BE2C (cell line): ENCODE data around the gene ALPL.

Experiments
- DNase-seq: peaks from one replicate; pipeline ENCODE4 v3.0.0-alpha.2; 2020
- H3K27me3 ChIP-seq: fragments of 250-450 bp; sonication (Bioruptor Pico); 2 replicates; pipeline ENCODE4 v1.5.1; 2020; ENCODE audit warnings: mild to moderate bottlenecking
- H3K36me3 ChIP-seq: fragments of 250-450 bp; sonication (Bioruptor Pico); 2 replicates; pipeline ENCODE4 v1.5.1; 2020; ENCODE audit warnings: mild to moderate bottlenecking
- H3K4me1 ChIP-seq: fragments of 250-450 bp; sonication (Bioruptor Pico); 2 replicates; pipeline ENCODE4 v1.5.1; 2020
- H3K4me3 ChIP-seq: 2 replicates; pipeline ENCODE4 v1.5.1; 2011; ENCODE audit warnings: low read depth, low read length
- H3K9me3 ChIP-seq: fragments of 250-450 bp; sonication (Bioruptor Pico); 2 replicates; pipeline ENCODE4 v1.5.1; 2020
- TF ChIP-seq, protein P1 (sequence below): IDR thresholded peaks from 2 replicates; pipeline ENCODE4 v1.5.1; 2012; ENCODE audit warnings: mild to moderate bottlenecking, low read depth, low read length

Gene ALPL

DNA sequence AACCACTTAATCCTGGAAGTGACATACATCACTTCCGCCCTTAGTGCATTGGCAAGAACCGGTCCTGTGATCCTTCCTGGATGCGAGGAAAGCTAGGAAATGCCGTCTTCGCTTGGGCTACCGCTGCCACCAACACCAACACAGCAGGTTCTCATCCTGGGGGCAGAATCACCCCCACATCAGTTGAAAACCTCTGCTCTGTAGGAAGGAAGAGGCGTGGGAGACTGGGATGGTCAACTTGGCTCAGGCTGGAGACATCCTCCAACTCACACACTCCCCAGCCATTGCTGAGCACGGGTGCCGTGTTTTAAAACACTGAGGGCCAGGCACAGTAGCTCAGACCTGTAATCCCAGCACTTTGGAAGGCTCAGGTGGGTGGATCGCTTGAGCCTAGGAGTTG lies 74.9 kb downstream of the ALPL start:
- no peaks in the 10 kb centered on the region for H3K9me3 ChIP-seq
- TF ChIP-seq, protein P1, sequence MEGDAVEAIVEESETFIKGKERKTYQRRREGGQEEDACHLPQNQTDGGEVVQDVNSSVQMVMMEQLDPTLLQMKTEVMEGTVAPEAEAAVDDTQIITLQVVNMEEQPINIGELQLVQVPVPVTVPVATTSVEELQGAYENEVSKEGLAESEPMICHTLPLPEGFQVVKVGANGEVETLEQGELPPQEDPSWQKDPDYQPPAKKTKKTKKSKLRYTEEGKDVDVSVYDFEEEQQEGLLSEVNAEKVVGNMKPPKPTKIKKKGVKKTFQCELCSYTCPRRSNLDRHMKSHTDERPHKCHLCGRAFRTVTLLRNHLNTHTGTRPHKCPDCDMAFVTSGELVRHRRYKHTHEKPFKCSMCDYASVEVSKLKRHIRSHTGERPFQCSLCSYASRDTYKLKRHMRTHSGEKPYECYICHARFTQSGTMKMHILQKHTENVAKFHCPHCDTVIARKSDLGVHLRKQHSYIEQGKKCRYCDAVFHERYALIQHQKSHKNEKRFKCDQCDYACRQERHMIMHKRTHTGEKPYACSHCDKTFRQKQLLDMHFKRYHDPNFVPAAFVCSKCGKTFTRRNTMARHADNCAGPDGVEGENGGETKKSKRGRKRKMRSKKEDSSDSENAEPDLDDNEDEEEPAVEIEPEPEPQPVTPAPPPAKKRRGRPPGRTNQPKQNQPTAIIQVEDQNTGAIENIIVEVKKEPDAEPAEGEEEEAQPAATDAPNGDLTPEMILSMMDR: no peak
- no peak overlapping the region for H3K4me3 ChIP-seq
- no peak for DNase-seq
- no peaks in the 10 kb centered on the region for H3K36me3 ChIP-seq
- H3K27me3 ChIP-seq: no peaks in the 10 kb centered on the region
- H3K4me1 ChIP-seq: no peaks in the 10 kb centered on the region

DNA sequence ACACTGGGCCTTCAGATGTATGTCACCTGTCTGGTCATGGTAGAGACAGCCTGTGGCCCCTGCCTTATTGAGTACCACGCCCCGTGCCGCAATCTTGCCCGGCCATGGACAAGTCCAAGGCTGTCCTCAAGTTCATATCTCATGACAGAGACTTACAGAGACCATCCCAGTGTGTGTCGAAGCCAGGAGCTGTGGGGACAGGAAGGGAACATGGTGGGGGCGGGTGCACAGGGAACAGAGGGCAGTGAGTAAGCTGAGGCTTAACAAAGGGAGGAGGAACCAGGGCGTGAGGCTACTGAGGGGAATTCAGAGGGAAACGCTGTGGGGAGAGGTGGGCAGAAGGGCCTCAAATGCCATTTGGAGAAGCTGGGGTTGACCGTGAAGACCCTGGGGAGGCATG lies 75.8 kb downstream of the ALPL start:
- no peaks in the 10 kb centered on the region for H3K36me3 ChIP-seq
- no peak overlapping the region for H3K4me3 ChIP-seq
- H3K4me1 ChIP-seq: no peaks in the 10 kb centered on the region
- H3K27me3 ChIP-seq: no peaks in the 10 kb centered on the region
- DNase-seq: no peak
- no peaks in the 10 kb centered on the region for H3K9me3 ChIP-seq
- TF ChIP-seq, protein P1: no peak

DNA sequence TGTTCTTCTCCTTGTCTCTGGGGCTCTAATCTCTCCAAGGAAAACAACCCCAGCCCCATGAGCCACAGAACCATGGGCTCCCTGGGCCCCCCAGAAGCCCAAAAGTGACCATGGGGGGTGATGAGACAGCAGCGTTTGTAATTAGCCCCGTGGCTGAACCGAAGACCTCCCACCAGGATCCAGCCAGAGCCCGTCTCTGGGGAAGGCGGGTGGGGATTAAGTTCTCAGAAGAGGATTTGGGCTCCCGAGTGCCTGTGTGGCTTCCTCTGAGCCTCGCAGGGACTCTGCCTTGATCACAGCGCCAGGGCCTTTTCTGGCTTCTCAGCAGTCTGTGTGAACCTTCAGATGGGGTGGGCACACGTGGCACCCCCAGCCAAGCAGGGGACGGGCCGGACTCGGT lies 77.0 kb downstream of the ALPL start:
- no peaks in the 10 kb centered on the region for H3K27me3 ChIP-seq

DNA sequence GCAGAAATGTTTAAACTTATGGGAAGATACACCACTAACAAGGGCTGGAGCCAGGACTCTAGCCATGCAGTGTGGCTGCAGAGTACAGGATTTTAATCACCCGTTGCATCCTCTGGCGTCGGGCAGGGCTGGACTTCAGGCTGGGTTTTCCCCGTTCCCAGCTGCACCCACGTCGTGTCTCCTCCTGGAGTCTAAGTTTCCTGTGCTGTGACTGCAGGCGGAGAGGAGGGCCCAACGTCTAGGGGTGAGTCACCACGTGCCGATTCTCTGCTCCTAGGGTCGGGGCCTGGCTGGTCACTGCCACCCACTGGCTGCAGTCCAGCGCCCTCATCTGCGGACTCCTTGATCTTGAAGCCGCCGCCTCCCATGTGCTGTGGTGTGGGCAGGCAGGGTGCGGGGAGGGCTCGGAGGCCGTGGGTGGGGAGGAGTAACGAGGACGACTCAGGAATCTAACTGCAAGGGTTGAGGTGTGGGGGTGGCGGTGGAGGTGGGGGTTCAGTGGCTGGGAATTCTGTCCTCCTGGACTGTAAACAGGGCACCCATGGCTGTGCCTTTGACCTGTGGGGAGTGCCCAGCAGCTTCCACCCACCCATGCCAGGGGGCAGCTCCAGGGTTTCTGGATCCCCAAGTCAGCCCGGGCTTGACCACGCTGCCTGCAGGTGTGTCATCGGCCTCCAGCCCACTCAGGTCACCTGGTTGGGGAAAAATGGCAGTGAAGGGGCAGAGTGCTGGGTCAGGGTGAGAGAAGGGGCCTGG lies 77.8 kb downstream of the ALPL start:
- Histone ChIP-seq H3K9me3 (no peaks in the 10 kb centered on the region), H3K4me3 (no peak overlapping the region), H3K4me1 (no peaks in the 10 kb centered on the region), H3K36me3 (no peaks in the 10 kb centered on the region), H3K27me3 (no peaks in the 10 kb centered on the region)
- DNase-seq: peak; percentile 47
- TF ChIP-seq, protein P1: no peak

More for the DNA sequence above, 77.0 kb downstream of the ALPL start:
- no peak for DNase-seq
- Histone ChIP-seq H3K9me3 (no peaks in the 10 kb centered on the region), H3K36me3 (no peaks in the 10 kb centered on the region), H3K4me1 (no peaks in the 10 kb centered on the region), H3K4me3 (no peak overlapping the region)
- TF ChIP-seq, protein P1: no peak

DNA sequence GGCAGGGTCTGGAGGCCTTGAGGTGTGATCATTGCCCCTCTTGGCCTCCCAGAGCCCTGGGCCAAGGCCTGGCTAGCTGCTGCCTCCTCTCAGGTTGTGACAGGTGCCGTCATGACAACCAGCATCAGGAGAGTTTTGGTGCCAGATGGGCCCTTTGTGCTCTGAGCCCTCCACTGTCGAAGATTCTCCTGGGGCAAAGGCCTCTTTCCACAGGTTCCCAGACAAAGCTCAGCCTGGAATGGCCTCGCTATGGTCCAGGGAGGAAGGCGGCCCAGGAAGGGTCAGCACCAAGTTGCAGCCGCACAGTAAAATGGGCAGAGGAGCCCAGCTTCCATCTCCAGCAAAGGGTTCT lies 78.4 kb downstream of the ALPL start:
- H3K27me3 ChIP-seq: no peaks in the 10 kb centered on the region
- TF ChIP-seq, protein P1: no peak
- DNase-seq: no peak
- H3K4me3 ChIP-seq: no peak overlapping the region
- no peaks in the 10 kb centered on the region for H3K36me3 ChIP-seq
- no peaks in the 10 kb centered on the region for H3K4me1 ChIP-seq
- no peaks in the 10 kb centered on the region for H3K9me3 ChIP-seq

DNA sequence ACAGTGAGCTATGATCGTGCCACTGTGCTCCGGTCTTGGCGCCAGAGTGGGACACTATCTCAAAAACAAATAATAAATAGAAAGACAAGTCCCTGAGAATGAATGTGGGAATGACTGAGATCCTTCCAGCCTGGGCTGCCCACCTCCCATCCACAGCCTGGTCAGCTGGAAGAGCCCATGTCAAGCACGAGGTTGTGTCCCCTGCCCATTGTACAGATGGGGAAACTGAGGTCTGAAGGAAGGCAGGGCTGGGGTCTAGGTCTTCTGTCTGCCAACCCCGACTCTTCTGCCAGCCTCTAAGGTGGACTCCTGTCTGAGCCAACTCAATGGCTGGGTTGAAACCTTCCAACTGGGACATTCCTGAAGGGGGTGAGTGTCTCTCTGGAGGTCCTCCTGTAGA lies 80.4 kb downstream of the ALPL start:
- no peaks in the 10 kb centered on the region for H3K27me3 ChIP-seq
- H3K4me3 ChIP-seq: no peak overlapping the region
- TF ChIP-seq, protein P1: no peak
- no peaks in the 10 kb centered on the region for H3K36me3 ChIP-seq
- H3K9me3 ChIP-seq: no peaks in the 10 kb centered on the region
- no peak for DNase-seq
- no peaks in the 10 kb centered on the region for H3K4me1 ChIP-seq
